Bronchus fibroblast of lung (primary cell): Measurements from ENCODE around the gene CNST. TPM values are rescaled to one million over a fixed set of nuclear protein-coding genes. Genes with fewer than 3 reads are reported as not detected.

Source experiments
- total RNA-seq: library from RNA; depleted of rRNA; stranded (reverse); fragments of >200 nt; gene quantifications from 2 replicates; pipeline ENCODE4 v1.2.3, GENCODE V29; 2015

Gene CNST, protein sequence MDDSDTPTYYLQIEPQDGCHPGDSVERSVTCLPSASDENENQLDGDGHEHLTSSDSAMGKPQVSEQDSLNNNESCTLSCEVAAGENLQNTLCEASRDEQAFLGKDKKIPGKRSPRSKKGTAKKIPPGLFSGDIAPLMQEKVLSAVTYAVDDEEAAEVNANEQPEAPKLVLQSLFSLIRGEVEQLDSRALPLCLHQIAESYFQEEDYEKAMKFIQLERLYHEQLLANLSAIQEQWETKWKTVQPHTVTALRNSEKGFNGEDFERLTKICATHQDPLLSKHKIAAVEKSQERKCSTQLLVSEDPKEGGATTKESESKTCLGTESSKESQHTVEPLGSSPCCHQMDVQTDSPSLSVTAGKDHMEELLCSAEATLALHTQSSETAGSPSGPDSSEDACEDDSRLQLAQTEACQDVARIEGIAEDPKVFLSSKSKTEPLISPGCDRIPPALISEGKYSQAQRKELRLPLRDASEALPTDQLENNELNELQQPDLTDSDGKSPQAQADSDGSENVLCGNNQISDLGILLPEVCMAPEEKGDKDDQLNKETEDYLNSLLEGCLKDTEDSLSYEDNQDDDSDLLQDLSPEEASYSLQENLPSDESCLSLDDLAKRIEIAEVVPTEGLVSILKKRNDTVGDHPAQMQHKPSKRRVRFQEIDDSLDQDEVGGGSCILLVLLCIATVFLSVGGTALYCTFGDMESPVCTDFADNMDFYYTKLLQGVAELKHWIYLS
- 6.8 and 7.1 TPM in 2 replicates for total RNA-seq

DNA sequence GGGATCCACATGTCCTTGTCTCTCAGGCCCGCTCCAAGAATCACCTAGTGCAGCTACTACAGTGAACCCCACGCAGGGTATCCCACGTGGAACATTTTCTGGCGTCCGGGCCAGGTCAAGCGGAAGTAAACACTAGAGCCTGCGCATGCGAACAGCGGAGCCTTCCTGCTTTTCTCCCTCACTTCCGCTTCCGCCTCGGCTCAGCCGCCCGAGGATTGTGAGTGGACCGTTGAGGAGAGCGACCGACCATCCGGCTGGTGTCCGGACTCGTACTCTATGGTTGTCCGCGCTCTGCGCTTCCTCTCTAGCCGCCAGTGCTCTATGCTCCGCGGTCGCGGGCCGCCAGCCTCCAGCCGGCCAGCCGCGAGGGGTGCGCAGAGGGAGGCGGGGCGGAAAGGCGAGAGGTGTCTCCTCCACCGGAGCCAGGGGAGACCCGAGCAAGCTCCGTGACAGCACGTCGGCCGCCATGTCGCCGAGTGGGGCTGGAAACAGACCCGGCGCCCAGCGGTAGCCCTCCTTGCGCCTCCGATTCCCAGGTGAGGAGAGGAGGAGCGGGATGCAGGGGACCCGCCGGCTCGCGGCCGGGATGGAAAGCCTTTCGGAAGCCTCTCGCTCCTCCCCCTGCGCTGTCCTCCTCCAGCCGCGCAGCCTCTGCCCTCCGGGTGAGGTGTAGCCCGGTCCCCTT lies at the start of gene CNST, which contains the start of gene TFB2M:
Gene CNST (plus strand): TSS at position 329 of the 685 bp plus-strand sequence. CDS start 25,107 bp downstream, outside the sequence.
Gene TFB2M (minus strand): TSS at position 134 of the 685 bp plus-strand sequence. CDS start 123 bp downstream, at position 11.

Other genes starting within 250 kb of the CNST start
- gene SMYD3, start 59.2 kb upstream of the CNST start, total RNA-seq = 16.8 and 17.0 TPM in 2 replicates
- 10.4 and 13.4 TPM in 2 replicates for gene TFB2M, start 195 bp upstream of the CNST start, total RNA-seq
- gene SCCPDH, start 158.0 kb downstream of the CNST start, total RNA-seq = 34.5 and 40.0 TPM in 2 replicates